ENCODE measurements around the gene CDK18.

Gene CDK18

DNA sequence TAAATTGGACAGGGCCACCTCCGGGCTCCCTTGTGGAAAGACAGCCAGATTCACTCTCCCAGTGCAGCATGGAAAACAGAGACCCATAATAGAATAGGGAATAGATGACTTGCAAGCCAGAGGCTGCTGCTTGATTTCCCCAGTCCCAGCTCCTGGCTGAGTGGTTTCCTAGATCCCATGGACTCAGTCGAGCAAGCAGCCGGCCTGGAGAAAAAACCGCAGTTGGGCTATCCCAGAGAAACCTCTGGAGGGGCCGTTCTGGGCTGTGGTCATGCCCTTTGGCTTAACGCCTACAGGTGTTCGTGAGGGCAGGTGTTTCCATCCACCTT lies 65.7 kb downstream of the CDK18 start (continued):
- TF ChIP-seq, protein P1, sequence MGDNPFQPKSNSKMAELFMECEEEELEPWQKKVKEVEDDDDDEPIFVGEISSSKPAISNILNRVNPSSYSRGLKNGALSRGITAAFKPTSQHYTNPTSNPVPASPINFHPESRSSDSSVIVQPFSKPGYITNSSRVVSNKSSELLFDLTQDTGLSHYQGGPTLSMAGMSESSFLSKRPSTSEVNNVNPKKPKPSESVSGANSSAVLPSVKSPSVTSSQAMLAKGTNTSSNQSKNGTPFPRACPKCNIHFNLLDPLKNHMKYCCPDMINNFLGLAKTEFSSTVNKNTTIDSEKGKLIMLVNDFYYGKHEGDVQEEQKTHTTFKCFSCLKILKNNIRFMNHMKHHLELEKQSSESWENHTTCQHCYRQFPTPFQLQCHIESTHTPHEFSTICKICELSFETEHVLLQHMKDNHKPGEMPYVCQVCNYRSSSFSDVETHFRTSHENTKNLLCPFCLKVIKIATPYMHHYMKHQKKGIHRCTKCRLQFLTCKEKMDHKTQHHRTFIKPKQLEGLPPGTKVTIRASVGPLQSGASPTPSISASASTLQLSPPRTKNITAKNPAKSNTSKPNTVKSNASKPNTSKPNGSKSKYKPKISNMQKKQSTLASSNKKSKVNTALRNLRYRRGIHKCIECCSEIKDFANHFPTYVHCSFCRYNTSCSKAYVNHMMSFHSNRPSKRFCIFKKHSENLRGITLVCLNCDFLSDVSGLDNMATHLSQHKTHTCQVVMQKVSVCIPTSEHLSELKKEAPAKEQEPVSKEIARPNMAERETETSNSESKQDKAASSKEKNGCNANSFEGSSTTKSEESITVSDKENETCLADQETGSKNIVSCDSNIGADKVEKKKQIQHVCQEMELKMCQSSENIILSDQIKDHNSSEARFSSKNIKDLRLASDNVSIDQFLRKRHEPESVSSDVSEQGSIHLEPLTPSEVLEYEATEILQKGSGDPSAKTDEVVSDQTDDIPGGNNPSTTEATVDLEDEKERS (tag by site-specific recombination; IDR thresholded peaks at IDR 0.05): no peak
- TF ChIP-seq SP3 (tag by site-specific recombination; IDR thresholded peaks at IDR 0.05): no peak

DNA sequence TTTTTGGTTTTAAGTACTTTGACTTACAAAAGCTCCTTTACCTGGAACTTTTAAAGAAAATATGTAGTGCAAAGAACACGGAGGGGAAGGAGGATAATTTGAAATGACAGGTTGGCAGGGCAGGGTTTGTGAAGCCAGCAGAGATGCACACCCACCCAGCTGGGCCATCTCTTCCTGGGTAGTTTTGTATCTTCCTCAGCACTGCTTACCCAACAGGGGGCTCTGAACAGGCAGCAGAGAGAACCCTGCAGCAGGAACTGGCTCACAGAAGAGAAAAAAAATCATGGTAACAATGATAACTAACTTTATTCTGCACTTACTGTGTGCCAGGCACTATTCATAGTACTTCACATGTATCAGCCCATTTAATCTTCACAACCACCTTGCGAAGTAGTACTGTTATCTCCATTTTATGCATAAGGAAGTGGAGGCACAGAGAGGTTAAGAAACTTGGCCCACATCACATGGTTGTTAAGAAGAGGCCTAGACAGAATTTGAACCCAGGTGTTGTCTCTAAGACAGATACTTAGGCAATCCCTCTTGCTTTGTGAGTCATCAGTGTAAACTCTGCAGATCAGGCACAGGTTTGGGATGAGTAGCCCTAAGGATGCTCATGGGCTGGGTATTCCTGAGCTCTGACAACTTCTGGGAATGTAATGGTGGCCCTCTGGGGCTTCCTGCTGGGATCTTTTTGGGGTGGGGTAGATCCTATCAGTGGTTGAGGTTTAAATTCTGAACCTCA lies 66.5 kb downstream of the CDK18 start:
- no peak for TF ChIP-seq ZNF660 (tag by site-specific recombination; IDR thresholded peaks at IDR 0.05)
- TF ChIP-seq TCF7L2 (IDR thresholded peaks at IDR 0.05; ENCODE audit: borderline replicate concordance, low read depth, low read length): no peak
- TF ChIP-seq, protein P2, sequence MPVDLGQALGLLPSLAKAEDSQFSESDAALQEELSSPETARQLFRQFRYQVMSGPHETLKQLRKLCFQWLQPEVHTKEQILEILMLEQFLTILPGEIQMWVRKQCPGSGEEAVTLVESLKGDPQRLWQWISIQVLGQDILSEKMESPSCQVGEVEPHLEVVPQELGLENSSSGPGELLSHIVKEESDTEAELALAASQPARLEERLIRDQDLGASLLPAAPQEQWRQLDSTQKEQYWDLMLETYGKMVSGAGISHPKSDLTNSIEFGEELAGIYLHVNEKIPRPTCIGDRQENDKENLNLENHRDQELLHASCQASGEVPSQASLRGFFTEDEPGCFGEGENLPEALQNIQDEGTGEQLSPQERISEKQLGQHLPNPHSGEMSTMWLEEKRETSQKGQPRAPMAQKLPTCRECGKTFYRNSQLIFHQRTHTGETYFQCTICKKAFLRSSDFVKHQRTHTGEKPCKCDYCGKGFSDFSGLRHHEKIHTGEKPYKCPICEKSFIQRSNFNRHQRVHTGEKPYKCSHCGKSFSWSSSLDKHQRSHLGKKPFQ (tag by site-specific recombination; IDR thresholded peaks at IDR 0.05): no peak
- no peak for TF ChIP-seq ZNF10 (tag by site-specific recombination; IDR thresholded peaks at IDR 0.05)
- TF ChIP-seq ZNF146 (tag by site-specific recombination; IDR thresholded peaks at IDR 0.05): no peak
- no peak for TF ChIP-seq ZNF157 (tag by site-specific recombination; IDR thresholded peaks at IDR 0.05)
- TF ChIP-seq ZNF530 (tag by site-specific recombination; IDR thresholded peaks at IDR 0.05; ENCODE audit: low read depth): no peak
- TF ChIP-seq, protein P3, sequence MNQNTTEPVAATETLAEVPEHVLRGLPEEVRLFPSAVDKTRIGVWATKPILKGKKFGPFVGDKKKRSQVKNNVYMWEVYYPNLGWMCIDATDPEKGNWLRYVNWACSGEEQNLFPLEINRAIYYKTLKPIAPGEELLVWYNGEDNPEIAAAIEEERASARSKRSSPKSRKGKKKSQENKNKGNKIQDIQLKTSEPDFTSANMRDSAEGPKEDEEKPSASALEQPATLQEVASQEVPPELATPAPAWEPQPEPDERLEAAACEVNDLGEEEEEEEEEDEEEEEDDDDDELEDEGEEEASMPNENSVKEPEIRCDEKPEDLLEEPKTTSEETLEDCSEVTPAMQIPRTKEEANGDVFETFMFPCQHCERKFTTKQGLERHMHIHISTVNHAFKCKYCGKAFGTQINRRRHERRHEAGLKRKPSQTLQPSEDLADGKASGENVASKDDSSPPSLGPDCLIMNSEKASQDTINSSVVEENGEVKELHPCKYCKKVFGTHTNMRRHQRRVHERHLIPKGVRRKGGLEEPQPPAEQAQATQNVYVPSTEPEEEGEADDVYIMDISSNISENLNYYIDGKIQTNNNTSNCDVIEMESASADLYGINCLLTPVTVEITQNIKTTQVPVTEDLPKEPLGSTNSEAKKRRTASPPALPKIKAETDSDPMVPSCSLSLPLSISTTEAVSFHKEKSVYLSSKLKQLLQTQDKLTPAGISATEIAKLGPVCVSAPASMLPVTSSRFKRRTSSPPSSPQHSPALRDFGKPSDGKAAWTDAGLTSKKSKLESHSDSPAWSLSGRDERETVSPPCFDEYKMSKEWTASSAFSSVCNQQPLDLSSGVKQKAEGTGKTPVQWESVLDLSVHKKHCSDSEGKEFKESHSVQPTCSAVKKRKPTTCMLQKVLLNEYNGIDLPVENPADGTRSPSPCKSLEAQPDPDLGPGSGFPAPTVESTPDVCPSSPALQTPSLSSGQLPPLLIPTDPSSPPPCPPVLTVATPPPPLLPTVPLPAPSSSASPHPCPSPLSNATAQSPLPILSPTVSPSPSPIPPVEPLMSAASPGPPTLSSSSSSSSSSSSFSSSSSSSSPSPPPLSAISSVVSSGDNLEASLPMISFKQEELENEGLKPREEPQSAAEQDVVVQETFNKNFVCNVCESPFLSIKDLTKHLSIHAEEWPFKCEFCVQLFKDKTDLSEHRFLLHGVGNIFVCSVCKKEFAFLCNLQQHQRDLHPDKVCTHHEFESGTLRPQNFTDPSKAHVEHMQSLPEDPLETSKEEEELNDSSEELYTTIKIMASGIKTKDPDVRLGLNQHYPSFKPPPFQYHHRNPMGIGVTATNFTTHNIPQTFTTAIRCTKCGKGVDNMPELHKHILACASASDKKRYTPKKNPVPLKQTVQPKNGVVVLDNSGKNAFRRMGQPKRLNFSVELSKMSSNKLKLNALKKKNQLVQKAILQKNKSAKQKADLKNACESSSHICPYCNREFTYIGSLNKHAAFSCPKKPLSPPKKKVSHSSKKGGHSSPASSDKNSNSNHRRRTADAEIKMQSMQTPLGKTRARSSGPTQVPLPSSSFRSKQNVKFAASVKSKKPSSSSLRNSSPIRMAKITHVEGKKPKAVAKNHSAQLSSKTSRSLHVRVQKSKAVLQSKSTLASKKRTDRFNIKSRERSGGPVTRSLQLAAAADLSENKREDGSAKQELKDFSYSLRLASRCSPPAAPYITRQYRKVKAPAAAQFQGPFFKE (tag by site-specific recombination; IDR thresholded peaks at IDR 0.05; ENCODE audit: borderline replicate concordance): no peak
- no peak for TF ChIP-seq ZNF121 (tag by site-specific recombination; IDR thresholded peaks at IDR 0.05)
- no peak for TF ChIP-seq SP7 (tag by site-specific recombination; IDR thresholded peaks at IDR 0.05)
- TF ChIP-seq ZNF501 (tag by site-specific recombination; IDR thresholded peaks at IDR 0.05): no peak
- no peak for TF ChIP-seq ZNF514 (tag by site-specific recombination; IDR thresholded peaks at IDR 0.05)
- no peak for TF ChIP-seq ZNF555 (tag by site-specific recombination; conservative IDR thresholded peaks at IDR 0.05)
- TF ChIP-seq BCL11B (tag by site-specific recombination; IDR thresholded peaks at IDR 0.05; ENCODE audit: low read depth): no peak
- TF ChIP-seq ZNF837 (tag by site-specific recombination; IDR thresholded peaks at IDR 0.05): no peak
- no peak for TF ChIP-seq GLIS2 (tag by site-specific recombination; IDR thresholded peaks at IDR 0.05)
- no peak for TF ChIP-seq ZNF707 (tag by site-specific recombination; IDR thresholded peaks at IDR 0.05)
- TF ChIP-seq ZNF140 (tag by site-specific recombination; IDR thresholded peaks at IDR 0.05): no peak
- no peak for TF ChIP-seq SCRT2 (tag by site-specific recombination; IDR thresholded peaks at IDR 0.05)
- ChIA-PET POLR2A (no interaction called here), CTCF (interaction anchor here (0.6 to 3.2 kb wide), 6 partner anchors 17 to 224 kb away, joined by 3 to 13 read pairs (median 3); no protein-coding TSS in a partner anchor)
- Histone ChIP-seq H3K4me3 (ENCODE audit: low read depth, low read length) (no peak overlapping the region), H3K9me3 (ENCODE audit: control insufficient read depth, insufficient read depth, low read depth, low read length) (no peaks in the 10 kb centered on the region), H3K27ac (ENCODE audit: extremely low read depth, low read depth, low read length) (no peak overlapping the region), H3K36me3 (ENCODE audit: control insufficient read depth in 2 of 2, insufficient read depth in 1 of 2, low read length in 2 of 2) (no peaks in the 10 kb centered on the region), H3K4me1 (ENCODE audit: control insufficient read depth, insufficient read depth, low read length) (peaks cover 6% of the 10 kb centered on the region)

Measured in HEK293 (cell line).